ENCODE measurements around the gene TMTC2.

TMTC2 gene

DNA sequence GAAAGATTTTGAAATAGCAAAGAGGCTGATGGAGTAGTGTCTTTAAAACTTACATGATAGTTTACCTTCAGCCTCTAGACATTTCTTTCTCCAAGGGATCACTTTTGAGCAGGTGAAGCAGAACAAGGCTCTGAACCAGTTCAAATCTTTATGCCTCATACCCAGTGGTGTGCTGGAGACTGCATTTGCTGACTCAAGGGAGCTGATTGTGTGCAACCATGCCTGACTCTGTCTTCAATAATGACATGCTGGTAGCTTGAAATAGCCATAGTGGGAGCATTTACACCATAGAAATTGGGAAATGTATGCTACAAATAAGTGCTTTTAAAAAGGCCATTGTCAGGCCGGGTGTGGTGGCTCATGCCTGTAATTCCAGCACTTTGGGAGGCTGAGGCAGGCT lies 482.0 kb downstream of the TMTC2 start:
- peaks cover 3% of the 10 kb centered on the region for H3K27me3 Mint-ChIP-seq
- H3K4me3 Mint-ChIP-seq, result no peak overlapping the region
- no peaks in the 10 kb centered on the region for H3K9me3 Mint-ChIP-seq (ENCODE audit: low read depth)
- H3K27ac Mint-ChIP-seq, result no peak overlapping the region
- no peaks in the 10 kb centered on the region for H3K4me1 Mint-ChIP-seq (ENCODE audit: low read depth)
- no peaks in the 10 kb centered on the region for H3K36me3 Mint-ChIP-seq

- Mint-ChIP-seq H3K9me3 (ENCODE audit: low read depth) (no peaks in the 10 kb centered on the region), H3K4me1 (ENCODE audit: low read depth) (no peaks in the 10 kb centered on the region), H3K27me3 (peaks cover 2% of the 10 kb centered on the region), H3K27ac (no peak overlapping the region), H3K36me3 (no peaks in the 10 kb centered on the region), H3K4me3 (no peak overlapping the region)
Measured at GRCh38 chr12:83172441-83172840, 485.7 kb downstream of the TMTC2 start.

GRCh38 chr12:83172866-83173649 lies 486.4 kb downstream of the TMTC2 start:
- H3K9me3 Mint-ChIP-seq (ENCODE audit: low read depth), result no peaks in the 10 kb centered on the region

GRCh38 chr12:83179999-83180398 lies 493.3 kb downstream of the TMTC2 start:
- Mint-ChIP-seq H3K27ac (no peak overlapping the region), H3K4me1 (ENCODE audit: low read depth) (no peaks in the 10 kb centered on the region), H3K27me3 (no peaks in the 10 kb centered on the region), H3K9me3 (ENCODE audit: low read depth) (no peaks in the 10 kb centered on the region), H3K4me3 (no peak overlapping the region), H3K36me3 (no peaks in the 10 kb centered on the region)

More at GRCh38 chr12:83172866-83173649, 486.4 kb downstream of the TMTC2 start:
- H3K27me3 Mint-ChIP-seq, result peaks cover 2% of the 10 kb centered on the region
- H3K27ac Mint-ChIP-seq, result no peak overlapping the region
- H3K36me3 Mint-ChIP-seq, result no peaks in the 10 kb centered on the region
- no peak overlapping the region for H3K4me3 Mint-ChIP-seq
- no peaks in the 10 kb centered on the region for H3K4me1 Mint-ChIP-seq (ENCODE audit: low read depth)

- no peak overlapping the region for H3K4me3 Mint-ChIP-seq
- H3K27me3 Mint-ChIP-seq, result no peaks in the 10 kb centered on the region
- no peak overlapping the region for H3K27ac Mint-ChIP-seq
- no peaks in the 10 kb centered on the region for H3K36me3 Mint-ChIP-seq
- no peaks in the 10 kb centered on the region for H3K4me1 Mint-ChIP-seq (ENCODE audit: low read depth)
- no peaks in the 10 kb centered on the region for H3K9me3 Mint-ChIP-seq (ENCODE audit: low read depth)
Measured at GRCh38 chr12:83181074-83181473, 494.4 kb downstream of the TMTC2 start.

GRCh38 chr12:83183132-83183531 lies 496.4 kb downstream of the TMTC2 start:
- Mint-ChIP-seq H3K9me3 (ENCODE audit: low read depth) (no peaks in the 10 kb centered on the region), H3K27me3 (no peaks in the 10 kb centered on the region), H3K27ac (no peak overlapping the region), H3K4me1 (ENCODE audit: low read depth) (no peaks in the 10 kb centered on the region), H3K36me3 (no peaks in the 10 kb centered on the region), H3K4me3 (no peak overlapping the region)

All from activated naive CD8-positive, alpha-beta T cell (primary cell).